HG02571 (cell line): ENCODE data around the gene PLA2G12B.

Source experiments
- ATAC-seq: cut with Tn5 transposase; IDR thresholded peaks from one replicate; pipeline ENCODE4 v1.9.1; 2021; ENCODE audit warnings: mild to moderate bottlenecking, moderate library complexity; ENCODE audit not compliant: unreplicated experiment

Gene PLA2G12B

GRCh38 chr10:72895236-72895850 is 59.3 kb downstream of the PLA2G12B start:
- ATAC-seq = no peak

GRCh38 chr10:72893136-72893798 is 61.3 kb downstream of the PLA2G12B start, which contains the start of gene OIT3:
Gene OIT3, plus strand, starts transcription at chr10:72893739. Its CDS starts 60 bp downstream, at chr10:72893799.
- no peak for ATAC-seq

GRCh38 chr10:72890086-72890485 is 64.5 kb downstream of the PLA2G12B start:
- no peak for ATAC-seq

- no peak for ATAC-seq
Measured at GRCh38 chr10:72889391-72889831, 65.2 kb downstream of the PLA2G12B start.

GRCh38 chr10:72888151-72888638 is 66.4 kb downstream of the PLA2G12B start:
- ATAC-seq = no peak

GRCh38 chr10:72887043-72887442 is 67.6 kb downstream of the PLA2G12B start:
- ATAC-seq = no peak

GRCh38 chr10:72886621-72887020 is 68.0 kb downstream of the PLA2G12B start:
- ATAC-seq = no peak

GRCh38 chr10:72885953-72886352 is 68.7 kb downstream of the PLA2G12B start:
- no peak for ATAC-seq
